HFFc6 (cell line): ENCODE results near the gene CAP2. TPM values are rescaled to one million over a fixed set of nuclear protein-coding genes. Genes with fewer than 3 reads are reported as not detected.

Experiments
- DNase-seq: peaks from one replicate; pipeline ENCODE4 v3.0.0-alpha.2; 2018
- H3K27ac Mint-ChIP-seq: 2 replicates; pipeline ENCODE4 v1.8.0; 2020; ENCODE audit warnings: mild to moderate bottlenecking, mixed read lengths
- H3K27me3 Mint-ChIP-seq: 2 replicates; pipeline ENCODE4 v1.8.0; 2021; ENCODE audit warnings: mild to moderate bottlenecking, moderate library complexity, mixed read lengths; ENCODE audit not compliant: insufficient read depth
- H3K36me3 Mint-ChIP-seq: 2 replicates; pipeline ENCODE4 v1.8.0; 2021; ENCODE audit warnings: low read depth, mixed read lengths
- H3K4me1 Mint-ChIP-seq: 2 replicates; pipeline ENCODE4 v1.8.0; 2020; ENCODE audit warnings: low read depth, mixed read lengths
- H3K4me3 Mint-ChIP-seq: 2 replicates; pipeline ENCODE4 v1.8.0; 2020; ENCODE audit warnings: mild to moderate bottlenecking, moderate library complexity, mixed read lengths
- H3K9me3 Mint-ChIP-seq: 2 replicates; pipeline ENCODE4 v1.8.0; 2020; ENCODE audit warnings: mild to moderate bottlenecking, mixed read lengths
- CTCF ChIP-seq: fragments of 200-600 bp; sonication (generic); IDR thresholded peaks from 2 replicates; pipeline ENCODE4 v1.5.0; 2021; ENCODE audit warnings: antibody characterized with exemption, mild to moderate bottlenecking
- total RNA-seq, 6 experiments: library from RNA; stranded (reverse); fragmentation: NEBNext Ultra II Directional; extraction: Animal tissue kit (Norgen Biotek cat#: 25700); gene quantifications; 2 replicates in 1 of 6; 3 replicates in 5 of 6; pipeline ENCODE4 v1.2.3, GENCODE V29; 2021

The CAP2 gene
- total RNA-seq, 6 experiments from 2014 or later, result 65.1 to 82.3 (median 67.9) TPM

- TF ChIP-seq CTCF, result peak; percentile 70
- H3K4me3 Mint-ChIP-seq, result no peak overlapping the region
- peaks cover 36% of the 10 kb centered on the region for H3K36me3 Mint-ChIP-seq
- peak; percentile 15 for DNase-seq
- H3K4me1 Mint-ChIP-seq, result peaks cover 28% of the 10 kb centered on the region
- H3K27me3 Mint-ChIP-seq, result no peaks in the 10 kb centered on the region; the same call in 1 of the 2 replicates
- peak overlapping the region; percentile 84 for H3K27ac Mint-ChIP-seq
- no peaks in the 10 kb centered on the region for H3K9me3 Mint-ChIP-seq
These were observed 111.7 kb downstream of the CAP2 start for GRCh38 chr6:17505062-17505476.

- Mint-ChIP-seq H3K27ac (peak overlapping the region; percentile 84), H3K27me3 (no peaks in the 10 kb centered on the region; the same call in 1 of the 2 replicates), H3K36me3 (peaks cover 42% of the 10 kb centered on the region), H3K4me3 (0 out of 2 replicates have a peak overlapping the region, but pooled peaks have one; percentile 19), H3K4me1 (peaks cover 28% of the 10 kb centered on the region), H3K9me3 (no peaks in the 10 kb centered on the region)
- TF ChIP-seq CTCF, result no peak
- peak; percentile 62 for DNase-seq
These were observed 112.4 kb downstream of the CAP2 start for GRCh38 chr6:17505767-17506280.

- Mint-ChIP-seq H3K4me1 (peaks cover 28% of the 10 kb centered on the region), H3K4me3 (no peak overlapping the region), H3K27me3 (no peaks in the 10 kb centered on the region; the same call in 1 of the 2 replicates), H3K36me3 (peaks cover 42% of the 10 kb centered on the region), H3K27ac (no peak overlapping the region), H3K9me3 (no peaks in the 10 kb centered on the region)
- no peak for TF ChIP-seq CTCF
- DNase-seq, result no peak
These were observed 113.1 kb downstream of the CAP2 start for GRCh38 chr6:17506531-17506930.

- no peak for TF ChIP-seq CTCF
- DNase-seq, result no peak
- no peak overlapping the region for H3K4me3 Mint-ChIP-seq
- peaks cover 28% of the 10 kb centered on the region for H3K4me1 Mint-ChIP-seq
- peaks cover 41% of the 10 kb centered on the region for H3K36me3 Mint-ChIP-seq
- H3K27me3 Mint-ChIP-seq, result no peaks in the 10 kb centered on the region; the same call in 1 of the 2 replicates
- H3K27ac Mint-ChIP-seq, result no peak overlapping the region
- H3K9me3 Mint-ChIP-seq, result no peaks in the 10 kb centered on the region
These were observed 113.6 kb downstream of the CAP2 start for GRCh38 chr6:17506962-17507361.

GRCh38 chr6:17511084-17511483 lies 117.7 kb downstream of the CAP2 start:
- no peak overlapping the region for H3K27ac Mint-ChIP-seq
- no peaks in the 10 kb centered on the region; the same call in 1 of the 2 replicates for H3K27me3 Mint-ChIP-seq
- H3K36me3 Mint-ChIP-seq, result peaks cover 44% of the 10 kb centered on the region
- H3K9me3 Mint-ChIP-seq, result no peaks in the 10 kb centered on the region
- TF ChIP-seq CTCF, result no peak
- peaks cover 14% of the 10 kb centered on the region for H3K4me1 Mint-ChIP-seq
- no peak overlapping the region for H3K4me3 Mint-ChIP-seq
- no peak for DNase-seq
